ENCODE data around the gene ARSJ.

DNA sequence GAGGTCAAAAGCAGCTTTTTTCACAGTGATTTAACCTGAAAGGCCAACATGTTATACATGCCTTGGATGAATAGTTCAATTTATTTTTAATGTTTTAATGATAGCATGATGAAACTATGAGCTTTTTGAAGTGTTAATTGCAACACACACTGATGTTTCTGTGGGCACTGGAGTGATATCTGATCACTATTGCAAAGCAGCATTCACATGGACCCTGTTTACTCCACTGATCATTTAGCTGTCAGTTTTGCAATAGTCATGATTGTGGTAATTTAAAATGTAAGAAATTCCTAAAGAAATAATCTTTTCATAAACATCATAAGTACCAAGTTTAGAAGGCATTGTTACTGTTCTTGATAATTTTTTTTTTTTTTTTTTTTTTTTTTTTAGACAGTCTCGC lies 74.1 kb downstream of the ARSJ start:
- TF ChIP-seq POLR2A (IDR thresholded peaks at IDR 0.05): no peak
- TF ChIP-seq, protein P1, sequence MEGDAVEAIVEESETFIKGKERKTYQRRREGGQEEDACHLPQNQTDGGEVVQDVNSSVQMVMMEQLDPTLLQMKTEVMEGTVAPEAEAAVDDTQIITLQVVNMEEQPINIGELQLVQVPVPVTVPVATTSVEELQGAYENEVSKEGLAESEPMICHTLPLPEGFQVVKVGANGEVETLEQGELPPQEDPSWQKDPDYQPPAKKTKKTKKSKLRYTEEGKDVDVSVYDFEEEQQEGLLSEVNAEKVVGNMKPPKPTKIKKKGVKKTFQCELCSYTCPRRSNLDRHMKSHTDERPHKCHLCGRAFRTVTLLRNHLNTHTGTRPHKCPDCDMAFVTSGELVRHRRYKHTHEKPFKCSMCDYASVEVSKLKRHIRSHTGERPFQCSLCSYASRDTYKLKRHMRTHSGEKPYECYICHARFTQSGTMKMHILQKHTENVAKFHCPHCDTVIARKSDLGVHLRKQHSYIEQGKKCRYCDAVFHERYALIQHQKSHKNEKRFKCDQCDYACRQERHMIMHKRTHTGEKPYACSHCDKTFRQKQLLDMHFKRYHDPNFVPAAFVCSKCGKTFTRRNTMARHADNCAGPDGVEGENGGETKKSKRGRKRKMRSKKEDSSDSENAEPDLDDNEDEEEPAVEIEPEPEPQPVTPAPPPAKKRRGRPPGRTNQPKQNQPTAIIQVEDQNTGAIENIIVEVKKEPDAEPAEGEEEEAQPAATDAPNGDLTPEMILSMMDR (IDR thresholded peaks at IDR 0.05 in 4 of 5, conservative IDR thresholded peaks at IDR 0.05 in 1 of 5): no peak
